Epidermal melanocyte (primary cell): Measurements from ENCODE around the gene NUAK1.

Experiments used
- DNase-seq: peaks from one replicate; pipeline ENCODE4 v3.0.0; 2011; ENCODE audit warnings: low spot score; ENCODE audit not compliant: insufficient read length

NUAK1 gene

DNA sequence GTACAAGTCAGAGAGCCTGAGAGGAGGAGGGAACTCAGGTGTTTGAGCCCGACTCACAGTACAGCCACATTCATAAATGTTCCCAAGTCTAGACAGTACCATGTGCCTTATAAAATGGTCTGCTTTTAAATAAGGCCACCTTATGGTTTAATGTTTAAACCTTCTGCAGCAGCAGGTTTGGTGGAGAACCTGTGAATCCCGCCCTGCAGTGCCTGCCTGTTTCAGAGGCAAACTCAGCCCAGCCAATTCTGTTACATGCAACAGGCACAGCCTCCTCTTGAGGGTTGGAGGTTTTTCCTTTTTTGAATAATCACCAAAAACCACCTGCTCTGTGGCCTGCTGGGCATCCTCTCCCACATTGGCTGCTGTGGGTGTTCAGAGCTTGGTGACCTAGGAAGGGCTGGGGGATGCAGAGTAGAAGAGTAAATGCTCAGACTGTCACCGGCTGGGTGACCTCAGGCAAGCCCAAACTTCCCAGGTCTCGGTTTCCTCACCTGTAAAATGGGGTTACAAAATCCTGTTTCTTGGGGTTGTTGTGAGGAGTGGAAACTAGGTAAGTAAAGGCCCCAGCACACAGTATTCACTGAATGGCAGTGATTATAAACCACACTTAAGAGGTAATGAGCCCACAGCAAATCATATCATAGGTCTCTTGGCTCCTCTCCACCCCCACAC lies 28.0 kb downstream of the NUAK1 start:
- no peak for DNase-seq

DNA sequence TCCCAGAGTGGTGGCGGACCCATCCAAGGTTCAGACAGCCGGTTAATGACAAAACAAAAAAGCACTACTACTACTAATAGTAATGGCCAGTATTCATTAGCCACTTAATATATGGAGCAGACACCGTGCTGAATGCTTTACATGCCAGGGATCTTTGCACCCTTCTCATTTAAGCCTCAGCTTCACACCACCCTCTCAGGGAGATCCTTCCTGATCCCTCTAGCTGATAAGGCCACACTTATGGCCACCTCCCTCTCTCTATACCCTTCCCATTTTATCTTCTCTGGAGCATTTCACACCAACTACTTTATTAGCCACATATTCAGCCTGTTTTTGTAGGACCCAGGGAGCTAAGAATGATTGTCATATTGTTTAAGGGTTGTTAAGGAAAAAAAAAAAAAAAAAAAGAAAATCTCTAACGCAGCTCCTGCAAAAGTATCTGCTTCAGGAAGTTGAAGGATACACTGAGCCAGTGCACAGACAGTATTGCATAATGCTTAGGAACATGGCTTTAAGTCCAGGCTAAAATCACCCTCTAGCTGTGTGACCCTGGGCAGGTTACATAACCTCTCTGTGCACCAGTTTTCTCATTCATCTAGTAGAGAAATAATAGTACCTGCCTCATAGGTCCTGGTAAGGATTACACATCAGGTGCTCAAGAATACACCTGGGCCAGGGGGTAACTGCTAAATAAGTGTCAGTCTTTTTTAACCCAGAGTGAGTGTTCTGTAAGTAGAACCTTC lies 29.4 kb downstream of the NUAK1 start:
- no peak for DNase-seq

DNA sequence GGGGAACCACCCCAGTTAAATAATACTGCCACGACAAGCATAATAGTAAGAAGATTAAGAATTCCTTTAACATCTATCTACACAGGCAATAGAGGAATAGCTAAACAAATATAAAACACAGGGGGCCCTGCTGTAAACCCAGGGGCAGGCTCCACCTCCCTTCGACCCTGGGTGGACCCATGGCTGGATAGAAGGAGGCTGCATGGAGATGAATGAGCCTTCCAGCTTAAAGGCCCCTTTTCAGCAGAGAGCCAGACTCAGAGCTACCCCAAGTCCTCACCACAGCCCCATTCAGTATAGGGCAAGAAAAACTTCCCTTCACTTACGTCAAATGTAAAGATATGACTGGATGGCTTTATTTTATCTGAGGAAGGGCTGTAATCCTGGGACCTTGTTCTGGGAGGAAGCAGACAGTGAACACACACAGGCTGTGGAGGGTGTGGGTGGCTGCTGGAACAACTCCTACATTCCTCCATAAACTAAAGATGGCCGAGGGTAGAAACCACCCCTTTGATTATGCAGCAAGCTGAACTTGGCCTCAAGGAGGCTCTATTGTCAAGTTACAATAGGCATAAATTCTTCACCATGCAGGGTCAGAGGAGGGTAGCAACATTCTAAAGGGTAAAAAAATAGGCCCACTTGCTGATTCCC lies 30.4 kb downstream of the NUAK1 start:
- no peak for DNase-seq

- DNase-seq: no peak
These were observed 31.2 kb downstream of the NUAK1 start for GRCh38 chr12:106107566-106107965.

DNA sequence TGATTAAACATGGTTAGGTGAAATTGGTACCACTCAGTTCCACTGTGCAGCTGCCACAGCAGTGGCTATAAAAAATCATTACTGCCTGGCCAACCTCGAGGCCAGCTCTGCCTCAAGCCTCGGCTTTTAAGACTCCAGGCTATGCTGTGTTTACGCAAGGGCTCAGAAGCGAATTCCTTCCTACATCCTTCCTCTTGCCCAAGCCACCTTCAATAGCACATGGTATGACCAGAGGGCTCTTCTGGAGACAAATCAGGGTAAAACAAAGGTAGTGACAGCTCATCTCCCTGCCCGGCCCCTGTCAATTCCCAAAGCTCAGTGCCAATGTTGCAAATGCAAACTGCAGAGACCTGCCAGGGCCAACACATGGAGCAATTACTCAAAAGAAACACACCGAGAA lies 31.9 kb downstream of the NUAK1 start:
- no peak for DNase-seq

DNA sequence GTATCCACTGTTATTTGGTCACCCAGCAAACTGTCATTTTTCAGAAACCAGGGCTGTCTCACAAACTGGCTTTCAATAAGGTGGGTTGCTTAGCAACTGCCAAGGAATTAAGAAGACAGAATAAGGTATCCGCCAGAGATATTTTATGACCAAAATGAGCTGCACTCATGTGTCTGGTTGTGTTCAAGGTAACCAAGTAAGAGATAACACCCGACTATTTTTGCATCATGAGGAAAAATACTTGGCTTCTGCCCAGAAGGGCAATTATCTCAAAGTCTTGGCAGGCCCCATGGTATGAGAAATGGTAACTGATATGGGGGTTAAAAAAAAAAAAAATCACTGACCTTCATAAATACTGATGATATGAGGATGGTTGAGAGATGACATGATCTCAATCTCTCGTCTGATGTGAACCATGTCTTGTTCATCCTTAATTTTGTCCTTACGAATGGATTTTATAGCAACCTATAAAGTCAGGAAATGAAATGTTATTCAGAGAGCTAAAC lies 32.6 kb downstream of the NUAK1 start:
- DNase-seq: no peak

DNA sequence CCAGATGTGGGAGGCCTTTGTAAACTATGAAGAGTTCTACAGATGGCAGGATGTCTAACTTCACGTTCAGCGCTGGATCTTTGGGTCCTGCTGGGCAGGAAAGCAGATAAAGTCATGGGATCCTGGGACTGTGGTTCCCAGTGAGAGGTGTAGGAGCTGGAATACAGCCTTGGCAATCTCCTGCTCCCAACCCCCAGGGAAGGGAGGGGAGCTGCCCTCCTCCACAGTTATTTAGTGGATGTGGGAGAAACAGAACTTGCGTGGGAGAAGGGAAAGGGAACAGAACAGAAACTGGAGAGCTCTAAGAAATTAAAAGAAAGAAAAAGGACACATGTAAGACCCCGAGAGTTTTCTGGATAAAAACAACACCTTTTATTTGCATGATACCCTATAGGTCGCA lies 37.0 kb downstream of the NUAK1 start:
- DNase-seq: no peak

DNA sequence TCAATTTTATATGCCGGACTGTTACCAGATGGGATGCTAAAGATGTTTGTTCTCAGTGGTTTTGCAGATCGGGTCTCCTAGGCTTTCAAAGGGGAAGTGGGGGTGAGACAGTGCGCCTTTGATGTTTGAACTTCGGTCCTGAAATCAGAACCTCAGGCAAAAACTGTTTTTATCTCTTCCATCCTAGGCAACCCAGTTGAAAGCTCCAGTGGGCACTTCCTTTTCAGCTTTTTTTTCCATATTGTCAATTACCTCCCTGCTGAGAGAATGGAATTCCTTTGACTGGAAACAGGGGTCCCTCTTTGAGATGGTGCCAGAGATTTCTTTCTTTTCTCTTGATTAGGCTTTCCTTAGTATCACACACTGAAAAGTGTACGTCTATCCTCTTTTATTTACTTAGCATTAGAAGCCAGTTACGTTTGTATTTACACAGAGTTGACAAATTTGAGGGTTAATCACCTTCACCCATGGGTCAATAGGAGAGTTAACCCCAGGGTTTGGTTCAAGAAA lies 40.0 kb downstream of the NUAK1 start:
- DNase-seq: no peak

DNA sequence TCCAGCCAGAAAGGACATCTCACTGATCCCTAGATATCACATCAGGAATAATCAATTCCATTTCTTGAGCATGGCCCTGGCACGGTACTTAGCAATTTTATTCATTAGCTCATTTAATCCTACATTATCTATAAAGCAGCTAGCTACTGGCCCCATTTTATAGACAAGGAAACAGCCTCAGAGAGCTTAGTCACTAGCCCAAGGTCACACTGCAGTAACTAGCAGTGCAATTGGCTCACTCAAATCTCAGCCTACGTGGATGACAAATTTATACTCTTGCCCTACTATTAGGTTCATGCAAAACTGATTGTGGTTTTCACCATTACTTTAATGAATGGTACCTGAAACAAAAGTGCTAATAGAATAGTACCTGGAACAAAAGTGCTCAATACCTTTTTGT lies 41.7 kb downstream of the NUAK1 start:
- DNase-seq: no peak

- DNase-seq: no peak
These were observed 42.4 kb downstream of the NUAK1 start for GRCh38 chr12:106096376-106096775.

- no peak for DNase-seq
These were observed 44.5 kb downstream of the NUAK1 start for GRCh38 chr12:106094304-106094703.

GRCh38 chr12:106093246-106093645 lies 45.5 kb downstream of the NUAK1 start:
- DNase-seq: no peak

- DNase-seq: no peak
These were observed 47.3 kb downstream of the NUAK1 start for GRCh38 chr12:106091446-106091820.

DNA sequence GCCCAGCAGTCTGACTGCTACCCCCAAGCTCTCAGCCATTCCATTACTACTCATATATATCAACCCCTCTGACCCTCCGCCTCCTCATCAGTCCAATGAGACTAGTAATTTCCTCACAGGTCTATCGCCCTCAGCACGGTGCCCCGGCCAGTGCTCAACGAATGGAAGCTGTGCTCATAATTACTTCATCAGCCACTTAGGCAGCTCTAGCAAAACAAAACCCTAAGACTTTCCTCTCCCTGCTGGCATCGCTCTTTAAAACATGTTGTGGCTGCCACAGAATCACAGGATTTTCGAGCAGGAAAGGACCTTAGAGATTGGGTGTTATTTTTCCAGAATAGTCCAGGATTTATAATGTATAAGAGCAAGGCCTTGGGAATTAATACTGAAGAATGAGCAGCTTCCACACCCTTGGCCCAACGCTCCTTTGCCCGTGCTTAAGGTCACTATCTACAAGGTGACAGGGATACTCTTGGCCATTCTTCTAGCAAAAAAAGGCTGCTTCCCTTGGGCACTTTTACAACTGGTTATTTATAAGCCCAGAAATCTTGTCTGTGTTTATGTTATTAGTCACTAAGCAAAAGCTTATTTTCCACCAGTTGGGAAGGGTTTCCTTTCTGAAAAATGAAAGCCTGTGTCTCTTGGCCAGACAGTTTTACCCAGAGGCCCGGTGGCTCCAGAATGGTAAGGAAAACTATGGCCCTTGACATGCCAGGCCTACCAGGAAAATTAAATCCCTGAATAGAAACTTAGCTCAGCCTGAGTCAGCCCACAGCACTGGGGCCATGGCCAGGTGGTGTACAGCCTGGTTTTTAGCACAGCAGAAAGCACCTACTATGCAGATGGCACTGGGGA lies 47.9 kb downstream of the NUAK1 start:
- DNase-seq: no peak

GRCh38 chr12:106089935-106090334 lies 48.8 kb downstream of the NUAK1 start:
- no peak for DNase-seq

GRCh38 chr12:106088811-106089485 lies 49.8 kb downstream of the NUAK1 start:
- no peak for DNase-seq

GRCh38 chr12:106088246-106088808 lies 50.4 kb downstream of the NUAK1 start:
- no peak for DNase-seq

- DNase-seq: no peak
These were observed 52.1 kb downstream of the NUAK1 start for GRCh38 chr12:106086696-106087095.

DNA sequence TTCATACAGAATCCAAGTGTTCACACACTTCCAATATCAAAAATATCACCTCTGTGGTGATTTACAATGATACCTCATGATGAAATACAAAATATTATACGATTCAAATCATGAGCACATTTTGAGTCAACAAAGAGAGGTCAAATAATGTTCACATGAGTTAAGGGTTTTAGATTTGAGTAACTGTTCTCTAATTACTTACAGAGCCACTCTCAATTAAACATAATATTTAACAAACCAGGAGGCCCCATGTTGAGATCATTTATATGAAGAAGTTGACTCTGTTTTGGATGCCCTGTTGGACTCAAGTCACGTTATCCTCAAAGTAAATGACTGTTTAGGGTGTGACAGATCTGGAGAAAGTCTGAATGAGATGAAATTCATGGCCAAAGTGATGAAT lies 53.5 kb downstream of the NUAK1 start:
- DNase-seq: no peak

- no peak for DNase-seq
These were observed 54.0 kb downstream of the NUAK1 start for GRCh38 chr12:106084759-106085158.
